Endothelial cell of umbilical vein (primary cell): ENCODE measurements around the gene NXF1.

ENCODE experiments used
- EZH2 ChIP-seq: IDR thresholded peaks from 2 replicates; pipeline ENCODE4 v1.6.1; 2012; ENCODE audit warnings: borderline replicate concordance, low read depth, mild to moderate bottlenecking, moderate library complexity, low read length, inconsistent platforms; ENCODE audit not compliant: severe bottlenecking
- GATA2 ChIP-seq: IDR thresholded peaks from 2 replicates; pipeline ENCODE4 v1.7.0; 2011; ENCODE audit warnings: low read depth, mild to moderate bottlenecking, moderate library complexity, mixed read lengths, low read length; ENCODE audit not compliant: insufficient read length, insufficient read depth
- POLR2AphosphoS5 ChIP-seq: IDR thresholded peaks from 2 replicates; pipeline ENCODE4 v1.6.1; 2012; ENCODE audit warnings: low read depth, mild to moderate bottlenecking, control low read depth, low read length, moderate library complexity; ENCODE audit not compliant: insufficient read depth
- TF ChIP-seq, protein P1 (sequence below), 2 donors: IDR thresholded peaks; 1 replicate in 1 of 2; 2 replicates in 1 of 2; pipeline ENCODE4 v1.5.1; 2011; ENCODE audit warnings: low read length in 2 of 2, mild to moderate bottlenecking in 2 of 2, moderate library complexity in 2 of 2, control low read depth in 1 of 2, inconsistent platforms in 1 of 2, low read depth in 1 of 2; ENCODE audit not compliant: insufficient read depth in 1 of 2; ENCODE audit errors: extremely low read depth in 1 of 2
- TF ChIP-seq, protein P2 (sequence below): IDR thresholded peaks from 2 replicates; pipeline ENCODE4 v1.6.1; 2011; ENCODE audit not compliant: insufficient read depth, insufficient read length

DNA sequence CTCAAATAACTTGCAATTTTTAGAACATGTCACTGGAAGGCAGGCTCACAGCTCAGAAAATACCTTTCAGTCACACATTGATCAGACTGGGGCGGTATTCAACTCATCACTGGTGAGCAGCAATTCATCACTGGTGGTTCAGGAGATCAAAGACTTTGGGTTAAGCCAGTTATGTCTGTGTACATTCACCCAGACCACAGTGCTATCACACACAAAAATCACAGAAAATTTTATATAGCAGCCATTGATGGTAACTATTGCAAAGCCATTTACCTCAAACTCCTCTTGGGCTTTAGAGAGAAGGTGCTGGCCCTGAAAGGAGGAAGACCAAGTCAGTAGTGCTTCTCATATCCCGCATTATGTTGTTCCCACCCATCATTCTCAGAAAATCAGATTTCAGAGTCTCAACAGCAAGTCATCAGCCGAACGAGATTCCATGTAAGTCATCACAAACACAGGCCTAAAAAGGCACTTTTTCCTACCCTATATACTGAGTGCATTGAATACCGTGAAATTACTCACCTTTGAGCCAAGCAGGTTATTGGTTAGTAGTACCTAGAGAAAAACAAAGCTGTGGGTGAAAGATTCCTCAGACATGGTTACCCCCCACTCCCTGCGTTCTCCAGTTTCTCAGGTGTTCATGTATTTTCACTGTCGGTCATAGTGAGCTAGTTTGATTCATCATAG is 48.2 kb upstream of the NXF1 start:
- TF ChIP-seq, protein P1, sequence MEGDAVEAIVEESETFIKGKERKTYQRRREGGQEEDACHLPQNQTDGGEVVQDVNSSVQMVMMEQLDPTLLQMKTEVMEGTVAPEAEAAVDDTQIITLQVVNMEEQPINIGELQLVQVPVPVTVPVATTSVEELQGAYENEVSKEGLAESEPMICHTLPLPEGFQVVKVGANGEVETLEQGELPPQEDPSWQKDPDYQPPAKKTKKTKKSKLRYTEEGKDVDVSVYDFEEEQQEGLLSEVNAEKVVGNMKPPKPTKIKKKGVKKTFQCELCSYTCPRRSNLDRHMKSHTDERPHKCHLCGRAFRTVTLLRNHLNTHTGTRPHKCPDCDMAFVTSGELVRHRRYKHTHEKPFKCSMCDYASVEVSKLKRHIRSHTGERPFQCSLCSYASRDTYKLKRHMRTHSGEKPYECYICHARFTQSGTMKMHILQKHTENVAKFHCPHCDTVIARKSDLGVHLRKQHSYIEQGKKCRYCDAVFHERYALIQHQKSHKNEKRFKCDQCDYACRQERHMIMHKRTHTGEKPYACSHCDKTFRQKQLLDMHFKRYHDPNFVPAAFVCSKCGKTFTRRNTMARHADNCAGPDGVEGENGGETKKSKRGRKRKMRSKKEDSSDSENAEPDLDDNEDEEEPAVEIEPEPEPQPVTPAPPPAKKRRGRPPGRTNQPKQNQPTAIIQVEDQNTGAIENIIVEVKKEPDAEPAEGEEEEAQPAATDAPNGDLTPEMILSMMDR (IDR thresholded peaks at IDR 0.05; ENCODE audit: extremely low read depth in 1 of 2, insufficient read depth in 1 of 2, low read depth in 1 of 2, low read length in 2 of 2), result no peak
- TF ChIP-seq, protein P2, sequence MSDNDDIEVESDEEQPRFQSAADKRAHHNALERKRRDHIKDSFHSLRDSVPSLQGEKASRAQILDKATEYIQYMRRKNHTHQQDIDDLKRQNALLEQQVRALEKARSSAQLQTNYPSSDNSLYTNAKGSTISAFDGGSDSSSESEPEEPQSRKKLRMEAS, result no peak
- TF ChIP-seq POLR2AphosphoS5 (no peak), GATA2 (no peak), EZH2 (no peak)
